HepG2 (cell line): Measurements from ENCODE around the gene CRAT. TPM values are rescaled to one million over a fixed set of nuclear protein-coding genes. Genes with fewer than 3 reads are reported as not detected.

Experiments used
- ATF7-NPFF ChIP-seq: sonication (generic); formaldehyde crosslinking; IDR thresholded peaks from 2 replicates; pipeline ENCODE4 v1.8.1; 2023; ENCODE audit warnings: mild to moderate bottlenecking, low read depth, missing genetic modification reagents, moderate library complexity
- FOXC1 ChIP-seq: sonication (generic); formaldehyde crosslinking; IDR thresholded peaks from 2 replicates; pipeline ENCODE4 v1.8.0; 2022; ENCODE audit warnings: mild to moderate bottlenecking, missing genetic modification reagents, borderline replicate concordance
- NFRKB ChIP-seq: fragments of 450-650 bp; IDR thresholded peaks from 2 replicates; pipeline ENCODE4 v1.6.1; 2017
- NKX3-1 ChIP-seq: sonication (generic); formaldehyde crosslinking; IDR thresholded peaks from 2 replicates; pipeline ENCODE4 v1.5.0; 2020; ENCODE audit warnings: missing genetic modification reagents
- NR2F1 ChIP-seq, 2 experiments: fragments of 450-650 bp in 1 of 2; formaldehyde crosslinking in 1 of 2; IDR thresholded peaks; 2 replicates each; pipeline versions ENCODE4 v1.5.0 to v1.6.1; 2016 to 2020; ENCODE audit warnings: mild to moderate bottlenecking in 1 of 2, missing compliant biosample characterization in 1 of 2, missing genetic modification reagents in 1 of 2, moderate library complexity in 1 of 2
- SP140L ChIP-seq: sonication (generic); formaldehyde crosslinking; IDR thresholded peaks from 2 replicates; pipeline ENCODE4 v1.4.0; 2020; ENCODE audit warnings: missing genetic modification reagents, borderline replicate concordance
- SRY ChIP-seq: sonication (generic); formaldehyde crosslinking; IDR thresholded peaks from 2 replicates; pipeline ENCODE4 v1.8.0; 2022; ENCODE audit warnings: mild to moderate bottlenecking, missing genetic modification reagents
- TBL1XR1 ChIP-seq: fragments of 150-350 bp; IDR thresholded peaks from 2 replicates; pipeline ENCODE4 v1.6.1; 2014; ENCODE audit warnings: borderline replicate concordance, low read length; ENCODE audit not compliant: partially characterized antibody
- TBX3 ChIP-seq: fragments of 450-650 bp; IDR thresholded peaks from 2 replicates; pipeline ENCODE4 v1.6.1; 2017; ENCODE audit warnings: antibody characterized with exemption, mild to moderate bottlenecking, inconsistent platforms, borderline replicate concordance
- ZBTB7B ChIP-seq: sonication (generic); formaldehyde crosslinking; IDR thresholded peaks from 2 replicates; pipeline ENCODE4 v1.4.0; 2020; ENCODE audit warnings: missing genetic modification reagents
- ZMYM3 ChIP-seq: sonication (generic); formaldehyde crosslinking; IDR thresholded peaks from 2 replicates; pipeline ENCODE4 v1.5.1; 2020; ENCODE audit warnings: mild to moderate bottlenecking, missing genetic modification reagents
- ZNF230 ChIP-seq: sonication (generic); formaldehyde crosslinking; IDR thresholded peaks from 2 replicates; pipeline ENCODE4 v1.4.0; 2020; ENCODE audit warnings: mild to moderate bottlenecking, missing genetic modification reagents
- ZNF274 ChIP-seq: sonication (generic); formaldehyde crosslinking; IDR thresholded peaks from 2 replicates; pipeline ENCODE4 v1.5.1; 2020; ENCODE audit warnings: mild to moderate bottlenecking, missing genetic modification reagents
- ZNF720 ChIP-seq: sonication (generic); formaldehyde crosslinking; IDR thresholded peaks from 2 replicates; pipeline ENCODE4 v1.4.0; 2020; ENCODE audit warnings: missing genetic modification reagents
- ZNF883 ChIP-seq: sonication (generic); formaldehyde crosslinking; IDR thresholded peaks from 2 replicates; pipeline ENCODE4 v1.5.1; 2020; ENCODE audit warnings: mild to moderate bottlenecking, missing genetic modification reagents; ENCODE audit errors: not compliant biosample characterization
- ZNF891 ChIP-seq: sonication (generic); formaldehyde crosslinking; IDR thresholded peaks from 2 replicates; pipeline ENCODE4 v1.5.0; 2020; ENCODE audit warnings: mild to moderate bottlenecking, missing genetic modification reagents
- ZSCAN20 ChIP-seq: sonication (generic); formaldehyde crosslinking; IDR thresholded peaks from 2 replicates; pipeline ENCODE4 v1.4.0; 2020; ENCODE audit warnings: missing genetic modification reagents, mild to moderate bottlenecking, borderline replicate concordance
- polyA plus RNA-seq, 8 experiments: library from polyadenylated mRNA; depleted of rRNA in 3 of 8; stranded (reverse) in 7 of 8; unstranded in 1 of 8; fragments of >200 nt; fragmentation: Illumina TruSeq in 4 of 8; extraction: Trizol in 4 of 8; gene quantifications; 2 replicates each; pipeline versions ENCODE4 v1.2.1 to v1.2.3, GENCODE V29; 2011 to 2016; ENCODE audit warnings: low read depth in 4 of 8, missing spikeins in 1 of 8, mixed read lengths in 1 of 8; ENCODE audit not compliant: insufficient read depth in 1 of 8
- total RNA-seq, 5 experiments: library from RNA; depleted of rRNA; stranded (reverse); fragments of >200 nt; fragmentation: Illumina TruSeq; extraction: Trizol; gene quantifications; 2 replicates each; pipeline ENCODE4 v1.2.3, GENCODE V29; 2016; ENCODE audit warnings: low read depth in 1 of 5
- TF ChIP-seq, protein P1 (sequence below): sonication (generic); formaldehyde crosslinking; conservative IDR thresholded peaks from 2 replicates; pipeline ENCODE4 v1.4.0; 2020; ENCODE audit warnings: missing genetic modification reagents
- TF ChIP-seq, protein P2 (sequence below): sonication (generic); formaldehyde crosslinking; IDR thresholded peaks from 2 replicates; pipeline ENCODE4 v1.8.1; 2023; ENCODE audit warnings: mild to moderate bottlenecking, inconsistent platforms, moderate library complexity, missing genetic modification reagents, borderline replicate concordance
- TF ChIP-seq, protein P3 (sequence below): sonication (generic); formaldehyde crosslinking; IDR thresholded peaks from 2 replicates; pipeline ENCODE4 v1.9.0; 2021; ENCODE audit warnings: missing genetic modification reagents, mild to moderate bottlenecking, borderline replicate concordance
- TF ChIP-seq, protein P4 (sequence below): sonication (generic); formaldehyde crosslinking; IDR thresholded peaks from 2 replicates; pipeline ENCODE4 v1.8.0; 2022; ENCODE audit warnings: missing genetic modification reagents, mild to moderate bottlenecking, inconsistent platforms, borderline replicate concordance
- TF ChIP-seq, protein P5 (sequence below): sonication (generic); formaldehyde crosslinking; conservative IDR thresholded peaks from 2 replicates; pipeline ENCODE4 v1.8.0; 2022; ENCODE audit warnings: low read depth, missing genetic modification reagents

CRAT gene
- total and polyA plus RNA-seq, 2 of the 13 experiments (the other 11 are each of a cell fraction or from before 2014, with no cell fraction given): 26.1 to 26.6 TPM

DNA sequence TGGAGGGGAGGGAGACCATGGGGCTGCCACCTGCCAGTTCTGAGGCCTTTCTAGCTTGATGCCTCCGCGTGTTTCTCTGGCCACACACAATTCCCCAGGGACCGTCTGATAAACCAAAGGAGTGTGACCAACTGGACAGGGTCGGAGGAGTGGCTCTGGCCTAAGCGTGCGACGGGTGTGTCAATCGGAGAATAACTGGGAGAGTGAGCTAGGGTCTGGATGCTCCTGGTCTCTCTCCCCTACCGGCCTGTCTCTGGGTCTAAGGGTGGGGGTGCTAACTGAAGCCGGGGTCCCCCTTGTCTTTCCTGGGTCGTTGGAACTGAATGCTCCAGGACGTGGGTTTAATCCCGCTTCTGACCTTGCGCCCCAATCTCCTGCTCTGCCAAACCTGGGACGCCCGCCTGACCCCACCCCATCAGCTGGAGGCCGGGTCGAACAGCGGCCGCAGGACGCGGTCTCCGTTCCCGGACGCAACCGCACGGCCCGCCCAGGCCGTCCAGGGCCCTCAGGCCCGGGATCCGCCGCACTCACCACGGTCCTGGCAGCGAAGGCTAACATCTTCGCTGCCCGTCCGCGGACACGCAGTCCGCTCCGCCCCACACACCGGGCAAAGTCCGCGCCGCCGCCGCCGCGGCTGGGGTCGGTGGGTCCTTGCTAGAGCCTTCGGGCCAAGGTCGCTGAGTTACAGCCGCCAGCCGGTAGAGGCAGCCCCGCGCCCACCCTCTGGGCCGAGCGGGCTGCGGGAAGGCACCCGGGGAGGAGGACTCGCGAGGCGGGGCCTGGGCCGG is 447 bp downstream of the CRAT start (continued):
- TF ChIP-seq, protein P1, sequence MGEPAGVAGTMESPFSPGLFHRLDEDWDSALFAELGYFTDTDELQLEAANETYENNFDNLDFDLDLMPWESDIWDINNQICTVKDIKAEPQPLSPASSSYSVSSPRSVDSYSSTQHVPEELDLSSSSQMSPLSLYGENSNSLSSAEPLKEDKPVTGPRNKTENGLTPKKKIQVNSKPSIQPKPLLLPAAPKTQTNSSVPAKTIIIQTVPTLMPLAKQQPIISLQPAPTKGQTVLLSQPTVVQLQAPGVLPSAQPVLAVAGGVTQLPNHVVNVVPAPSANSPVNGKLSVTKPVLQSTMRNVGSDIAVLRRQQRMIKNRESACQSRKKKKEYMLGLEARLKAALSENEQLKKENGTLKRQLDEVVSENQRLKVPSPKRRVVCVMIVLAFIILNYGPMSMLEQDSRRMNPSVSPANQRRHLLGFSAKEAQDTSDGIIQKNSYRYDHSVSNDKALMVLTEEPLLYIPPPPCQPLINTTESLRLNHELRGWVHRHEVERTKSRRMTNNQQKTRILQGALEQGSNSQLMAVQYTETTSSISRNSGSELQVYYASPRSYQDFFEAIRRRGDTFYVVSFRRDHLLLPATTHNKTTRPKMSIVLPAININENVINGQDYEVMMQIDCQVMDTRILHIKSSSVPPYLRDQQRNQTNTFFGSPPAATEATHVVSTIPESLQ (CRISPR knock-in tag): no peak
- TF ChIP-seq ATF7-NPFF (CRISPR knock-in tag): peak; percentile 91
- TF ChIP-seq, protein P2, sequence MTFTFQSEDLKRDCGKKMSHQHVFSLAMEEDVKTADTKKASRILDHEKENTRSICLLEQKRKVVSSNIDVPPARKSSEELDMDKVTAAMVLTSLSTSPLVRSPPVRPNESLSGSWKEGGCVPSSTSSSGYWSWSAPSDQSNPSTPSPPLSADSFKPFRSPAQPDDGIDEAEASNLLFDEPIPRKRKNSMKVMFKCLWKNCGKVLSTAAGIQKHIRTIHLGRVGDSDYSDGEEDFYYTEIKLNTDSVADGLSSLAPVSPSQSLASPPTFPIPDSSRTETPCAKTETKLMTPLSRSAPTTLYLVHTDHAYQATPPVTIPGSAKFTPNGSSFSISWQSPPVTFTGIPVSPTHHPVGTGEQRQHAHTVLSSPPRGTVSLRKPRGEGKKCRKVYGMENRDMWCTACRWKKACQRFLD: no peak
- TF ChIP-seq, protein P3, sequence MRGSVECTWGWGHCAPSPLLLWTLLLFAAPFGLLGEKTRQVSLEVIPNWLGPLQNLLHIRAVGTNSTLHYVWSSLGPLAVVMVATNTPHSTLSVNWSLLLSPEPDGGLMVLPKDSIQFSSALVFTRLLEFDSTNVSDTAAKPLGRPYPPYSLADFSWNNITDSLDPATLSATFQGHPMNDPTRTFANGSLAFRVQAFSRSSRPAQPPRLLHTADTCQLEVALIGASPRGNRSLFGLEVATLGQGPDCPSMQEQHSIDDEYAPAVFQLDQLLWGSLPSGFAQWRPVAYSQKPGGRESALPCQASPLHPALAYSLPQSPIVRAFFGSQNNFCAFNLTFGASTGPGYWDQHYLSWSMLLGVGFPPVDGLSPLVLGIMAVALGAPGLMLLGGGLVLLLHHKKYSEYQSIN (CRISPR knock-in tag): no peak
- no peak; the same call in 1 of the 2 replicates for TF ChIP-seq ZNF891 (CRISPR knock-in tag)
- TF ChIP-seq, protein P4, sequence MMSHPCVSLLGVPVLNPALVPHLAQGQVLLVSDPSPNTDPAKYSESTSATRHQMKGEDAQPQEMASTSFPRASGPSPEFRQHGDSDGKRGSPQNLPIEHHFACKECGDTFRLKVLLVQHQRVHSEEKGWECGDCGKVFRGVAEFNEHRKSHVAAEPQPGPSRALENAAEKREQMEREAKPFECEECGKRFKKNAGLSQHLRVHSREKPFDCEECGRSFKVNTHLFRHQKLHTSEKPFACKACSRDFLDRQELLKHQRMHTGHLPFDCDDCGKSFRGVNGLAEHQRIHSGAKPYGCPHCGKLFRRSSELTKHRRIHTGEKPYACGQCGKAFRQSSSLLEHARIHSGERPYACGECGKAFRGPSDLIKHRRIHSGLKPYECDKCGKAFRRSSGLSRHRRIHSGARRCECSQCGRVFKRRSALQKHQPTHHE (CRISPR knock-in tag): no peak
- TF ChIP-seq ZNF720 (CRISPR knock-in tag): no peak
- TF ChIP-seq ZMYM3: no peak
- TF ChIP-seq SRY: peak; percentile 86; the same call in 1 of the 2 replicates
- peak; percentile 19; the same call in 1 of the 2 replicates for TF ChIP-seq NKX3-1 (CRISPR knock-in tag)
- TF ChIP-seq NR2F1 (CRISPR knock-in tag; IDR thresholded peaks at IDR 0.05): peak in 1 of 2 experiments; percentile 59; a peak in 1 of 4 replicates
- no peak for TF ChIP-seq ZNF274 (CRISPR knock-in tag)
- no peak for TF ChIP-seq TBX3
- peak; percentile 11 for TF ChIP-seq TBL1XR1
- no peak for TF ChIP-seq FOXC1 (CRISPR knock-in tag)
- no peak for TF ChIP-seq SP140L (CRISPR knock-in tag)
- TF ChIP-seq ZNF883 (CRISPR knock-in tag): no peak
- peak; percentile 58; the same call in 1 of the 2 replicates for TF ChIP-seq ZSCAN20
- TF ChIP-seq NFRKB: no peak
- TF ChIP-seq, protein P5, sequence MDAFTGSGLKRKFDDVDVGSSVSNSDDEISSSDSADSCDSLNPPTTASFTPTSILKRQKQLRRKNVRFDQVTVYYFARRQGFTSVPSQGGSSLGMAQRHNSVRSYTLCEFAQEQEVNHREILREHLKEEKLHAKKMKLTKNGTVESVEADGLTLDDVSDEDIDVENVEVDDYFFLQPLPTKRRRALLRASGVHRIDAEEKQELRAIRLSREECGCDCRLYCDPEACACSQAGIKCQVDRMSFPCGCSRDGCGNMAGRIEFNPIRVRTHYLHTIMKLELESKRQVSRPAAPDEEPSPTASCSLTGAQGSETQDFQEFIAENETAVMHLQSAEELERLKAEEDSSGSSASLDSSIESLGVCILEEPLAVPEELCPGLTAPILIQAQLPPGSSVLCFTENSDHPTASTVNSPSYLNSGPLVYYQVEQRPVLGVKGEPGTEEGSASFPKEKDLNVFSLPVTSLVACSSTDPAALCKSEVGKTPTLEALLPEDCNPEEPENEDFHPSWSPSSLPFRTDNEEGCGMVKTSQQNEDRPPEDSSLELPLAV (CRISPR knock-in tag): no peak
- TF ChIP-seq ZNF230 (CRISPR knock-in tag): no peak
- TF ChIP-seq ZBTB7B (CRISPR knock-in tag): peak; percentile 77; the same call in 1 of the 2 replicates
